Liver (tissue), 9 donors: ENCODE results near the gene LYPD3. TPM values are rescaled to one million over a fixed set of nuclear protein-coding genes. Genes with fewer than 3 reads are reported as not detected.

Source experiments
- DNase-seq: peaks from one replicate; pipeline ENCODE4 v3.0.0-alpha.2; 2017; ENCODE audit warnings: low spot score
- H3K27ac ChIP-seq, 2 donors: one replicate each; pipeline ENCODE4 v1.7.0; 2013; ENCODE audit warnings: inconsistent platforms in 2 of 2, low read length in 2 of 2, control low read depth in 1 of 2, low read depth in 1 of 2, mild to moderate bottlenecking in 1 of 2
- H3K27me3 ChIP-seq, 4 donors: one replicate each; pipeline versions ENCODE4 v1.6.1 to v1.7.0; 2013; ENCODE audit warnings: low read length in 3 of 4, inconsistent platforms in 1 of 4, mild to moderate bottlenecking in 1 of 4, moderate library complexity in 1 of 4; ENCODE audit not compliant: control insufficient read depth in 4 of 4, insufficient read depth in 4 of 4
- H3K36me3 ChIP-seq, 4 donors: one replicate each; pipeline versions ENCODE4 v1.6.1 to v1.7.0; 2013; ENCODE audit warnings: low read length in 3 of 4, mild to moderate bottlenecking in 3 of 4, low read depth in 1 of 4, moderate library complexity in 1 of 4; ENCODE audit not compliant: control insufficient read depth in 4 of 4, insufficient read depth in 3 of 4
- H3K4me1 ChIP-seq, 4 donors: one replicate each; pipeline versions ENCODE4 v1.6.1 to v1.7.0; 2013; ENCODE audit warnings: low read length in 3 of 4, mild to moderate bottlenecking in 3 of 4, moderate library complexity in 1 of 4; ENCODE audit not compliant: control insufficient read depth in 4 of 4, insufficient read depth in 4 of 4
- H3K4me3 ChIP-seq, 3 donors: one replicate each; pipeline versions ENCODE4 v1.6.1 to v1.7.0; 2013; ENCODE audit warnings: low read length in 3 of 3, control low read depth in 1 of 3, low read depth in 1 of 3, mild to moderate bottlenecking in 1 of 3
- H3K9ac ChIP-seq, 2 donors: one replicate each; pipeline ENCODE4 v1.7.0; 2013; ENCODE audit warnings: low read length in 2 of 2, mild to moderate bottlenecking in 2 of 2, moderate library complexity in 2 of 2, control low read depth in 1 of 2, low read depth in 1 of 2
- H3K9me3 ChIP-seq, 4 donors: one replicate each; pipeline versions ENCODE4 v1.6.1 to v1.7.0; 2013; ENCODE audit warnings: low read length in 3 of 4; ENCODE audit not compliant: control insufficient read depth in 4 of 4
- CTCF ChIP-seq: fragments of 150-350 bp; IDR thresholded peaks from 2 replicates; pipeline ENCODE4 v1.5.1; 2017; ENCODE audit warnings: improper control_type of control experiment, low read depth, low read length; ENCODE audit not compliant: missing input control
- EGR1 ChIP-seq, 2 donors: IDR thresholded peaks; 2 replicates each; pipeline ENCODE4 v1.6.1; 2016 to 2018; ENCODE audit warnings: antibody characterized with exemption in 2 of 2, low read depth in 2 of 2
- FOXA1 ChIP-seq: IDR thresholded peaks from 2 replicates; pipeline ENCODE4 v1.6.1; 2016; ENCODE audit warnings: antibody characterized with exemption
- FOXA2 ChIP-seq: IDR thresholded peaks from 2 replicates; pipeline ENCODE4 v1.6.1; 2016; ENCODE audit warnings: antibody characterized with exemption
- HNF4A ChIP-seq, 2 donors: conservative IDR thresholded peaks; 2 replicates each; pipeline ENCODE4 v1.6.1; 2016; ENCODE audit warnings: antibody characterized with exemption in 2 of 2, mild to moderate bottlenecking in 2 of 2
- JUND ChIP-seq, 2 donors: IDR thresholded peaks; 2 replicates each; pipeline ENCODE4 v1.6.1; 2016; ENCODE audit warnings: antibody characterized with exemption in 2 of 2
- NR2F2 ChIP-seq: IDR thresholded peaks from 2 replicates; pipeline ENCODE4 v1.6.1; 2016; ENCODE audit warnings: antibody characterized with exemption
- RAD21 ChIP-seq, 2 donors: IDR thresholded peaks; 2 replicates each; pipeline ENCODE4 v1.6.1; 2016; ENCODE audit warnings: antibody characterized with exemption in 2 of 2, mild to moderate bottlenecking in 2 of 2
- REST ChIP-seq: IDR thresholded peaks from 2 replicates; pipeline ENCODE4 v1.6.1; 2016; ENCODE audit warnings: antibody characterized with exemption, mild to moderate bottlenecking
- RXRA ChIP-seq, 2 donors: IDR thresholded peaks; 2 replicates each; pipeline ENCODE4 v1.6.1; 2017 to 2018; ENCODE audit warnings: antibody characterized with exemption in 2 of 2, mild to moderate bottlenecking in 1 of 2
- YY1 ChIP-seq: IDR thresholded peaks from 2 replicates; pipeline ENCODE4 v1.6.1; 2016; ENCODE audit warnings: antibody characterized with exemption, mild to moderate bottlenecking
- ZBTB33 ChIP-seq: IDR thresholded peaks from 2 replicates; pipeline ENCODE4 v1.6.1; 2016; ENCODE audit warnings: antibody characterized with exemption
- WGBS: extraction: QIAGEN DNeasy Blood & Tissue Kit; methylation state at CpG from one replicate; pipeline ENCODE4 v1.1.7; 2013; 5-methylcytosine and 5-hydroxymethylcytosine counted together
- polyA plus RNA-seq, 2 donors: library from polyadenylated mRNA; stranded (reverse) in 1 of 2; unstranded in 1 of 2; fragments of 200-250 nt in 1 of 2; fragments of >200 nt in 1 of 2; fragmentation: Nextera tagmentation in 1 of 2; extraction: Ambion mirVana in 1 of 2; gene quantifications; one replicate each; pipeline versions ENCODE4 v1.2.1 to v1.2.3, GENCODE V29; 2013 to 2015
- total RNA-seq, 2 donors: library from RNA; depleted of rRNA; stranded (reverse); fragments of >200 nt; gene quantifications; one replicate each; pipeline ENCODE4 v1.2.3, GENCODE V29; 2014
- donor health status: healthy.
- donor health status: healthy.
- donor health status: healthy.
- donor health status: healthy.
- donor health status: healthy.

Gene LYPD3
- total and polyA plus RNA-seq, 4 donors, result 0.08 to 0.38 (median 0.18) TPM

GRCh38 chr19:43429395-43429794 lies 36.0 kb downstream of the LYPD3 start (continued):
- TF ChIP-seq REST, result no peak
- no peak for TF ChIP-seq EGR1 (IDR thresholded peaks at IDR 0.05; ENCODE audit: low read depth in 2 of 2)
- no peak for TF ChIP-seq RXRA (IDR thresholded peaks at IDR 0.05)
- TF ChIP-seq JUND (IDR thresholded peaks at IDR 0.05), result no peak
- TF ChIP-seq FOXA1, result no peak
- TF ChIP-seq YY1, result no peak

GRCh38 chr19:43425567-43426392 lies 39.6 kb downstream of the LYPD3 start:
- Histone ChIP-seq H3K4me3 (no peak overlapping the region), H3K9me3 (no peaks in the 10 kb centered on the region), H3K27ac (peak overlapping the region in 1 of 2 donors; percentile 41), H3K4me1 (no peaks in the 10 kb centered on the region), H3K9ac (no peak overlapping the region), H3K36me3 (no peaks in the 10 kb centered on the region), H3K27me3 (no peaks in the 10 kb centered on the region)
- peak; percentile 3 for TF ChIP-seq CTCF
- TF ChIP-seq RAD21 (IDR thresholded peaks at IDR 0.05), result peak in 1 of 2 donors; percentile 32
- TF ChIP-seq HNF4A (conservative IDR thresholded peaks at IDR 0.05), result no peak
- TF ChIP-seq RXRA (IDR thresholded peaks at IDR 0.05), result peak; percentile 11 to 46
- TF ChIP-seq FOXA2, result no peak
- peak; percentile 40 for TF ChIP-seq NR2F2
- WGBS, result 28% methylated on average over 8 of the region's 8 CpGs
- DNase-seq, result no peak

- no peak overlapping the region for H3K9ac ChIP-seq
- no peak for DNase-seq
- no peaks in the 10 kb centered on the region for H3K36me3 ChIP-seq
- H3K9me3 ChIP-seq, result no peaks in the 10 kb centered on the region
- no peak overlapping the region for H3K27ac ChIP-seq
- no peak for TF ChIP-seq ZBTB33
- H3K4me3 ChIP-seq, result no peak overlapping the region
- H3K27me3 ChIP-seq, result no peaks in the 10 kb centered on the region
- H3K4me1 ChIP-seq, result no peaks in the 10 kb centered on the region
- 87% methylated on average over 5 of the region's 5 CpGs for WGBS
Measured at GRCh38 chr19:43423779-43424178, 41.6 kb downstream of the LYPD3 start.
